HCT116 (cell line): ENCODE measurements around the gene CPS1. TPM values are rescaled to one million over a fixed set of nuclear protein-coding genes. Genes with fewer than 3 reads are reported as not detected.

Source experiments
- ATAC-seq: fragments of 200-7000 bp; cut with Tn5 transposase; 2 replicates; pipeline ENCODE4 v1.9.1; 2020; ENCODE audit warnings: mild to moderate bottlenecking, moderate library complexity
- BruUV-seq: library from RNA; stranded (reverse); fragments of 400-500 nt; replicated peaks from 2 replicates; lab custom pipeline; 2021; lab: Mats Ljungman, UMichigan
- CTCF ChIA-PET: fragments of 300-600 bp; sonication (Branson Sonifier 250); formaldehyde crosslinking; loops from one replicate; lab custom pipeline; 2021; ENCODE audit warnings: antibody characterized with exemption; lab: Charles Lee
- POLR2A ChIA-PET: fragments of 300-600, 350-600 bp; sonication (Branson Sonifier 250); formaldehyde crosslinking; loops from one replicate; lab custom pipeline; 2021; ENCODE audit warnings: antibody characterized with exemption; lab: Charles Lee
- RAD21 ChIA-PET, 2 experiments: fragments of 300-600 bp; sonication (Branson Sonifier 250); formaldehyde crosslinking; loops; one replicate each; lab custom pipeline; 2023; ENCODE audit warnings: low total read pairs in 2 of 2; ENCODE audit not compliant: uncharacterized antibody in 2 of 2, unreplicated experiment in 2 of 2, low non-redundant PET in 1 of 2; lab: Charles Lee
- DNase-seq: peaks from one replicate; pipeline ENCODE4 v3.0.0-alpha.2; 2010; ENCODE audit warnings: low read depth, low spot score
- H2AFZ ChIP-seq: fragments of 200-600 bp; shearing (Covaris generic), sonication (generic); 2 replicates; pipeline ENCODE4 v1.6.1; 2017; ENCODE audit warnings: low read depth, mixed run types, mixed read lengths, antibody characterized with exemption, low read length; ENCODE audit not compliant: poor library complexity, severe bottlenecking
- H3K27ac ChIP-seq: 2 replicates; pipeline ENCODE4 v1.5.1; 2012; ENCODE audit warnings: low read depth, low read length
- H3K27me3 ChIP-seq: fragments of 200-600 bp; sonication (generic); 2 replicates; pipeline ENCODE4 v1.6.1; 2016; ENCODE audit warnings: mixed run types, low read length, mixed read lengths; ENCODE audit not compliant: insufficient read depth
- H3K36me3 ChIP-seq, 2 experiments: fragments of 200-500 bp in 1 of 2; fragments of 200-600 bp in 1 of 2; sonication (Bioruptor generic) in 1 of 2; sonication (generic) in 1 of 2; 2 replicates each; pipeline versions ENCODE4 v1.5.1 to v1.6.1; 2014 to 2016; ENCODE audit warnings: low read length in 2 of 2, inconsistent platforms in 1 of 2, mixed read lengths in 1 of 2, mixed run types in 1 of 2; ENCODE audit not compliant: insufficient read depth in 2 of 2, control insufficient read depth in 1 of 2
- H3K4me1 ChIP-seq, 2 experiments: fragments of 200-600 bp in 1 of 2; sonication (generic) in 1 of 2; 2 replicates each; pipeline versions ENCODE4 v1.5.1 to v1.6.1; 2012 to 2017; ENCODE audit warnings: low read length in 2 of 2, inconsistent platforms in 1 of 2, mild to moderate bottlenecking in 1 of 2, mixed read lengths in 1 of 2, mixed run types in 1 of 2, moderate library complexity in 1 of 2; ENCODE audit not compliant: insufficient read depth in 2 of 2, control insufficient read depth in 1 of 2
- H3K4me2 ChIP-seq: fragments of 200-600 bp; sonication (generic); 2 replicates; pipeline ENCODE4 v1.6.1; 2017; ENCODE audit warnings: mixed run types, low read length, mixed read lengths
- H3K4me3 ChIP-seq, 2 experiments: fragments of 200-600 bp in 1 of 2; sonication (generic) in 1 of 2; replicated peaks in 1 of 2; 2 replicates each; pipeline ENCODE4 v1.5.1; 2011 to 2016; ENCODE audit warnings: low read length in 2 of 2, control low read depth in 1 of 2, low read depth in 1 of 2, mild to moderate bottlenecking in 1 of 2, mixed read lengths in 1 of 2, mixed run types in 1 of 2
- H3K79me2 ChIP-seq: fragments of 200-600 bp; sonication (generic); 2 replicates; pipeline ENCODE4 v1.6.1; 2017; ENCODE audit warnings: mild to moderate bottlenecking, mixed run types, low read length, moderate library complexity, mixed read lengths; ENCODE audit not compliant: insufficient read depth
- H3K9ac ChIP-seq: fragments of 200-600 bp; sonication (generic); 2 replicates; pipeline ENCODE4 v1.6.1; 2016; ENCODE audit warnings: low read length, mixed read lengths
- H3K9me2 ChIP-seq: fragments of 200-600 bp; sonication (generic), shearing (Covaris generic); 2 replicates; pipeline ENCODE4 v1.6.1; 2017; ENCODE audit warnings: mixed run types, mild to moderate bottlenecking, moderate library complexity; ENCODE audit not compliant: insufficient read depth
- H3K9me3 ChIP-seq, 2 experiments: fragments of 200-500 bp in 1 of 2; fragments of 200-600 bp in 1 of 2; sonication (Bioruptor generic) in 1 of 2; sonication (generic) in 1 of 2; 2 replicates each; pipeline ENCODE4 v1.6.1; 2014 to 2017; ENCODE audit warnings: low read length in 2 of 2, mixed read lengths in 2 of 2, inconsistent platforms in 1 of 2, low read depth in 1 of 2, mild to moderate bottlenecking in 1 of 2, mixed run types in 1 of 2, moderate library complexity in 1 of 2; ENCODE audit not compliant: control insufficient read depth in 1 of 2, insufficient read depth in 1 of 2
- H4K20me1 ChIP-seq: fragments of 200-600 bp; sonication (generic), shearing (Covaris generic); 2 replicates; pipeline ENCODE4 v1.6.1; 2017; ENCODE audit warnings: mixed run types, mild to moderate bottlenecking, moderate library complexity; ENCODE audit not compliant: insufficient read depth
- ATF3 ChIP-seq: IDR thresholded peaks from 2 replicates; pipeline ENCODE4 v1.6.1; 2012
- CBX3 ChIP-seq: IDR thresholded peaks from 2 replicates; pipeline ENCODE4 v1.6.1; 2012; ENCODE audit warnings: low read depth
- EGR1 ChIP-seq: IDR thresholded peaks from 2 replicates; pipeline ENCODE4 v1.6.1; 2012; ENCODE audit warnings: low read depth
- ELF1 ChIP-seq: IDR thresholded peaks from 2 replicates; pipeline ENCODE4 v1.6.1; 2012; ENCODE audit warnings: low read depth, borderline replicate concordance
- POLR2A ChIP-seq: IDR thresholded peaks from 2 replicates; pipeline ENCODE4 v1.7.0; 2011; ENCODE audit warnings: borderline replicate concordance; ENCODE audit not compliant: insufficient read depth, insufficient read length; ENCODE audit errors: extremely low read depth
- SP1 ChIP-seq: IDR thresholded peaks from 2 replicates; pipeline ENCODE4 v1.6.1; 2012; ENCODE audit warnings: low read depth
- SRF ChIP-seq: IDR thresholded peaks from 2 replicates; pipeline ENCODE4 v1.6.1; 2012; ENCODE audit warnings: low read depth
- YY1 ChIP-seq: IDR thresholded peaks from 2 replicates; pipeline ENCODE4 v1.6.1; 2011; ENCODE audit warnings: low read length, low read depth, moderate library complexity, mild to moderate bottlenecking; ENCODE audit not compliant: insufficient replicate concordance; ENCODE audit errors: extremely low read depth
- ZBTB33 ChIP-seq: IDR thresholded peaks from 2 replicates; pipeline ENCODE4 v1.6.1; 2011; ENCODE audit warnings: mild to moderate bottlenecking, low read length, moderate library complexity; ENCODE audit not compliant: insufficient replicate concordance; ENCODE audit errors: extremely low read depth
- ZFX ChIP-seq: fragments of 450-650 bp; IDR thresholded peaks from 2 replicates; pipeline ENCODE4 v1.6.1; 2017
- ZNF274 ChIP-seq: fragments of 200-500 bp; sonication (Bioruptor generic); IDR thresholded peaks from 2 replicates; pipeline ENCODE4 v1.6.1; 2014; ENCODE audit warnings: mild to moderate bottlenecking, low read depth, low read length, inconsistent platforms
- intact Hi-C: fragments of 100-400 bp; cut with micrococcal nuclease; formaldehyde crosslinking; loops from 2 replicates; pipeline ENCODE4 v1.10.0; 2022
- total RNA-seq: library from RNA; stranded (reverse); gene quantifications from one replicate; pipeline ENCODE4 v1.2.1, GENCODE V29; 2021; ENCODE audit not compliant: unreplicated experiment

The CPS1 gene
- total RNA-seq, 1 experiment from 2014 or later, result 37.5 TPM

GRCh38 chr2:210531482-210531881 is 24.9 kb upstream of the CPS1 start (continued):
- TF ChIP-seq ZNF274 (no peak), POLR2A (no peak), ELF1 (no peak), SP1 (no peak)

- ATAC-seq, result no peak
Measured at GRCh38 chr2:210533389-210533788, 23.0 kb upstream of the CPS1 start.

More at GRCh38 chr2:210533389-210533788, 23.0 kb upstream of the CPS1 start:
- Histone ChIP-seq H3K9ac (no peak overlapping the region), H3K4me2 (no peak overlapping the region), H4K20me1 (no peaks in the 10 kb centered on the region), H3K27me3 (no peaks in the 10 kb centered on the region), H3K4me1 (no peaks in the 10 kb centered on the region), H3K9me3 (no peaks in the 10 kb centered on the region), H3K4me3 (no peak overlapping the region), H3K36me3 (no peaks in the 10 kb centered on the region), H3K27ac (no peak overlapping the region), H3K9me2 (no peaks in the 10 kb centered on the region), H3K79me2 (no peaks in the 10 kb centered on the region), H2AFZ (no peak overlapping the region)
- no TSS peak for BruUV-seq
- intact Hi-C loops, result no loop called here
- POLR2A ChIA-PET, result no interaction called here
- RAD21 ChIA-PET, result no interaction called here
- DNase-seq, result no peak
- CTCF ChIA-PET, result no interaction called here
- no peak for TF ChIP-seq YY1
- no peak for TF ChIP-seq ZNF274
- TF ChIP-seq CBX3, result no peak
- TF ChIP-seq EGR1, result no peak
- TF ChIP-seq ATF3, result no peak
- no peak for TF ChIP-seq ELF1
- no peak for TF ChIP-seq ZFX
- no peak for TF ChIP-seq SRF
- no peak for TF ChIP-seq POLR2A
- TF ChIP-seq ZBTB33, result no peak
- TF ChIP-seq, all 23 proteins: peak for 0
